Hepatocyte (in vitro differentiated cells): Measurements from ENCODE around the gene NHERF1.

ENCODE experiments used
- EZH2 ChIP-seq: fragments of 200-600 bp; sonication (generic); IDR thresholded peaks from 2 replicates; pipeline ENCODE4 v1.6.1; 2016; ENCODE audit warnings: antibody characterized with exemption, mild to moderate bottlenecking, borderline replicate concordance
- EZH2phosphoT487 ChIP-seq: fragments of 200-600 bp; sonication (generic); IDR thresholded peaks from one replicate; pipeline ENCODE4 v1.6.1; 2018; ENCODE audit warnings: antibody characterized with exemption, mild to moderate bottlenecking, low read depth, moderate library complexity; ENCODE audit not compliant: unreplicated experiment, severe bottlenecking
- TF ChIP-seq, protein P1 (sequence below): fragments of 200-600 bp; sonication (generic); IDR thresholded peaks from 2 replicates; pipeline ENCODE4 v1.5.1; 2016; ENCODE audit warnings: antibody characterized with exemption, mild to moderate bottlenecking; ENCODE audit not compliant: poor library complexity

DNA sequence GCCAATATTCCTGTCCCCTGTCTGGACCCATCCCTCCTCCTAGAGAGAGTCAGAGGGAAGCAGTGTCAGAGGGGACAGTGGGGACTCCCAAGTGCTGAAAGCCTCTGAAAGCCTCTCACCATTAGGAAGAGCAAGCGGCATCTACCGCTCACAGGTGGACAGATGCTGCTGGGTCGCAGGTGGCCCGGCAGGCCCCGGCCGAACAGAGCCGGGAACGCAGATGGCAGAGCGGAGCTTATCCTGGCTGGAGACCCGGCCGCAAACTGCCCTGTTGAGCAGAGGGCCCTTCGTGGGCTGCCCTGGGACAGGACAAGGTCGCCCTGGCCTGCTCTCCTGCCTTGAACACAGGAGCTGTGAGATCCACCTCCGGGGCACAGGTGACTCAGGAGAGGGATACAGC lies 50.7 kb downstream of the NHERF1 start:
- TF ChIP-seq, protein P1, sequence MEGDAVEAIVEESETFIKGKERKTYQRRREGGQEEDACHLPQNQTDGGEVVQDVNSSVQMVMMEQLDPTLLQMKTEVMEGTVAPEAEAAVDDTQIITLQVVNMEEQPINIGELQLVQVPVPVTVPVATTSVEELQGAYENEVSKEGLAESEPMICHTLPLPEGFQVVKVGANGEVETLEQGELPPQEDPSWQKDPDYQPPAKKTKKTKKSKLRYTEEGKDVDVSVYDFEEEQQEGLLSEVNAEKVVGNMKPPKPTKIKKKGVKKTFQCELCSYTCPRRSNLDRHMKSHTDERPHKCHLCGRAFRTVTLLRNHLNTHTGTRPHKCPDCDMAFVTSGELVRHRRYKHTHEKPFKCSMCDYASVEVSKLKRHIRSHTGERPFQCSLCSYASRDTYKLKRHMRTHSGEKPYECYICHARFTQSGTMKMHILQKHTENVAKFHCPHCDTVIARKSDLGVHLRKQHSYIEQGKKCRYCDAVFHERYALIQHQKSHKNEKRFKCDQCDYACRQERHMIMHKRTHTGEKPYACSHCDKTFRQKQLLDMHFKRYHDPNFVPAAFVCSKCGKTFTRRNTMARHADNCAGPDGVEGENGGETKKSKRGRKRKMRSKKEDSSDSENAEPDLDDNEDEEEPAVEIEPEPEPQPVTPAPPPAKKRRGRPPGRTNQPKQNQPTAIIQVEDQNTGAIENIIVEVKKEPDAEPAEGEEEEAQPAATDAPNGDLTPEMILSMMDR, result no peak
- no peak for TF ChIP-seq EZH2
- no peak for TF ChIP-seq EZH2phosphoT487
